Activated T-cell treated with anti-CD3 and anti-CD28 coated beads, Interleukin-2, amount 50 U/mL, for 24 hours (primary cell): ENCODE results near the gene CYLD.

Source experiments
- DNase-seq: peaks from one replicate; pipeline ENCODE4 v3.0.0-alpha.2; 2020
- H3K27ac Mint-ChIP-seq: 2 replicates; pipeline ENCODE4 v1.8.0; 2020; ENCODE audit warnings: mild to moderate bottlenecking, mixed read lengths
- H3K27me3 Mint-ChIP-seq: 2 replicates; pipeline ENCODE4 v1.8.0; 2020; ENCODE audit warnings: mixed read lengths
- H3K36me3 Mint-ChIP-seq: 2 replicates; pipeline ENCODE4 v1.8.0; 2020; ENCODE audit warnings: low read depth, mixed read lengths
- H3K4me1 Mint-ChIP-seq: 2 replicates; pipeline ENCODE4 v1.8.0; 2020; ENCODE audit warnings: low read depth, mixed read lengths
- H3K4me3 Mint-ChIP-seq: 2 replicates; pipeline ENCODE4 v1.8.0; 2020; ENCODE audit warnings: mild to moderate bottlenecking, moderate library complexity, mixed read lengths
- H3K9me3 Mint-ChIP-seq: 2 replicates; pipeline ENCODE4 v1.8.0; 2020; ENCODE audit warnings: mixed read lengths

CYLD gene

DNA sequence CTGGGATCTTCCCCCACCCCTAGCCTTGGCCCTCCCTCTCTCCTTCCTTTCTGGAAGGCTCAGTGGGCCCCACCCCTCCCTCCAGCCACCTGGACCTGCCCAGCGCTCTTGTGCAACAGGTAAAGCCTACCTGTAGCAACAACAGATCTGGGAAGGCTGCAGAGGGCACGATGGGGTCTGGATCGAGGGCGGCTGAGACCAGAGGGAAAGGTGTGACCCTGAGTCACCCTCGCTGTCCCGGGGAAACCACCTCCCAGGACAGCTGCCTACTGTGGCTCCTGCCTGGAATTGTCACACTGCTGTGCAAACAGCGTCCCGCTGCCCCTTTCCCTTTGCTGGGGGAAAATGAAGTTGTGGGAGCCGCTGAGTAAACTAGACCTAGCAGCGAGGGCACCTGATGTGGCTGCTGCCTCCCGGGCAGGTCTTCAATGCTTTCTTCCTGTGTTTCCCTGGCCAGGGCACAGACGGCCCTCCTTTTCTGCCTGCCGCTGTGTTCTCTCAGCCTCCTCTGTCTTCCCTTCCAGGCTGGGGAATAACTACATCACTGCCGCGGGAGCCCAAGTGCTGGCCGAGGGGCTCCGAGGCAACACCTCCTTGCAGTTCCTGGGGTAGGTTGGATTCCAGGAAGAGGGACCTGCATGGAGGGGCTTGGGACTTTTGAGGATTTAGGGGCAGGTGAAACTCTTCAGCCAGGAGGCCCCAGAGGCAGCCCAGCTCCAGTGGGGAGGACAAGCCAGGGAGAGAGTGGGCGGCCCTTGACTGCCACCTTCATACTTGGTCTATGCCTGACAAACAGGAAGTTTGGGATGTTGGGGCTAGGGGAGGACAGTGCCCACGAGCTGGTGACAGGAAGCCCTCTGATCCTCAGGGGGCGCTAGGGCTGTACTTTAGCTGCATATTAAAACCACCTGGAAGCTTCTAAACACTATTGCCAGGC is 22.2 kb upstream of the CYLD start:
- H3K4me1 Mint-ChIP-seq, result peaks cover 40% of the 10 kb centered on the region
- no peaks in the 10 kb centered on the region for H3K27me3 Mint-ChIP-seq
- H3K27ac Mint-ChIP-seq, result peak overlapping the region; percentile 64
- H3K36me3 Mint-ChIP-seq, result peaks cover 15% of the 10 kb centered on the region
- no peak for DNase-seq
- no peak overlapping the region for H3K4me3 Mint-ChIP-seq
- H3K9me3 Mint-ChIP-seq, result peaks cover 11% of the 10 kb centered on the region

DNA sequence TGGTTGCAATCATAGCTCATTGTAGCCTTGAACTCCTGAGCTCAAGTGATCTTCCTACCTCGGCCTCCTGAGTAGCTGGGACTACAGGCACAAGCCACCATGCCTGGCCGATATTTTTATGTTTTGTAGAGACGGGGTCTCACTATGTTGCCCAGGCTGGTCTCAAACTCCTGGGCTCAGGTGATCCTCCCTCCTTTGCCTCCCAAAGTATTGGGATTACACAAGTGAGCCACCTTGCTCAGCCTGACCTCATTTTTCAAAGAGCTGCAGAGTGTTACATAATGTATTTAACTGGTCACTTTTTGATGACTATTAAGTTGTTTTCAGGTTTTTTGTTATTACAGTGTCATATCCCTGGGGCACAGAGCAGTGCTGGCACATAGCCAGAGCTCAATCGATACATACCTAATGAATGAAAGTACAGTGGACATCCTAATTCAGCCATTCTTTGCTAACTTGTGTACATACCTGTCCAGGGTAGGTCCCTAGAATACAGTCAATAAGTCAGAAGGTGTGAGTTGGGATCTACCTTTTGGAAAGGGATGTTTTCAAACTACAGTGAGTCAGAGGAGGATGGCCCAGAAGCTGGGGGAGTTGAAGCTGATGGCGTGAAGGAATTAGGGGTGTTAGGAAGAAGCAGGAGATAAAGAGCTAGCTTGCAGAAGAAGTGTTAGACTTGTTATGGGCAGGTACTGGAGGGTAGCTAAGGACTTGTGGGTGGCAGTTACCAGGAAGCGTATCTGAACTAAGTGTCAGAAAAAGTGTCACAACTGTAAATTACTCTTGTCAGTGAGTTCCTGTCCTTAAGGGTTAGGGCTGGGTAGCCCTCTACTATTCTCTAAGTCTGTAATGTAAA is 20.1 kb upstream of the CYLD start:
- H3K27me3 Mint-ChIP-seq, result no peaks in the 10 kb centered on the region
- peaks cover 11% of the 10 kb centered on the region for H3K9me3 Mint-ChIP-seq
- peaks cover 24% of the 10 kb centered on the region for H3K36me3 Mint-ChIP-seq
- peak overlapping the region; percentile 6 for H3K27ac Mint-ChIP-seq
- H3K4me1 Mint-ChIP-seq, result peaks cover 40% of the 10 kb centered on the region
- H3K4me3 Mint-ChIP-seq, result no peak overlapping the region
- DNase-seq, result no peak

DNA sequence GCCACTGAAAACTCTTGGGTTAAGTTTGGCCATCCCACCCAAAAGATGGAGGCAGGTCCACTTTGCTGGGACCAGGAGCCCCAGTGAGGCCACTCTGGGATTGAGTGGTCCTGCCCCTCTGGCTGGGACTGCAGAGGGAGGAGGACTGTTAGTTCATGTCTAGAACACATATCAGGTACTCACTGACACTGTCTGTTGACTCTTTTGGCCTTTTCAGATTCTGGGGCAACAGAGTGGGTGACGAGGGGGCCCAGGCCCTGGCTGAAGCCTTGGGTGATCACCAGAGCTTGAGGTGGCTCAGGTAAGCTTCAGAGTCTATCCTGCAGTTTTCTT is 19.5 kb upstream of the CYLD start:
- DNase-seq, result no peak
- H3K4me3 Mint-ChIP-seq, result no peak overlapping the region

DNA sequence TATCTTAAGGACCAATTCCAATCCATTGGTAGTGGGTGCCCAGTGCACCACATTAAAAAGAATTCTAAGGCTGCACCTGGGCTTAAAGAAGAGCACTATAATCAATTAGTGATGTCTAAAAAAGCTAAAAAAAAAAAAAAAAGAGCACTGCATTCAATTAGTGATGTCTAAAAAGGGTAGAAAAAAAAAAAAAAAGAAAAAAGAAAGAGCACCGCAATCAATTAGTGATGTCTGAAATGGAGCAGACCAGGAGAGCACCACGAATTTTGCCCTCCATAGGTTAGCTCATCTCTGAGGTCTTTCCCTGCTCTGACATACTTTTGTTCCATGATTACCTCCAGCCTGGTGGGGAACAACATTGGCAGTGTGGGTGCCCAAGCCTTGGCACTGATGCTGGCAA is 18.9 kb upstream of the CYLD start:
- Mint-ChIP-seq H3K27me3 (no peaks in the 10 kb centered on the region), H3K4me1 (peaks cover 37% of the 10 kb centered on the region), H3K4me3 (no peak overlapping the region), H3K36me3 (peaks cover 30% of the 10 kb centered on the region), H3K27ac (peak overlapping the region; percentile 20), H3K9me3 (peaks cover 11% of the 10 kb centered on the region)
- DNase-seq, result no peak

More for the DNA sequence above, 19.5 kb upstream of the CYLD start:
- Mint-ChIP-seq H3K9me3 (peaks cover 11% of the 10 kb centered on the region), H3K27ac (peak overlapping the region; percentile 37), H3K27me3 (no peaks in the 10 kb centered on the region), H3K4me1 (peaks cover 39% of the 10 kb centered on the region), H3K36me3 (peaks cover 25% of the 10 kb centered on the region)

DNA sequence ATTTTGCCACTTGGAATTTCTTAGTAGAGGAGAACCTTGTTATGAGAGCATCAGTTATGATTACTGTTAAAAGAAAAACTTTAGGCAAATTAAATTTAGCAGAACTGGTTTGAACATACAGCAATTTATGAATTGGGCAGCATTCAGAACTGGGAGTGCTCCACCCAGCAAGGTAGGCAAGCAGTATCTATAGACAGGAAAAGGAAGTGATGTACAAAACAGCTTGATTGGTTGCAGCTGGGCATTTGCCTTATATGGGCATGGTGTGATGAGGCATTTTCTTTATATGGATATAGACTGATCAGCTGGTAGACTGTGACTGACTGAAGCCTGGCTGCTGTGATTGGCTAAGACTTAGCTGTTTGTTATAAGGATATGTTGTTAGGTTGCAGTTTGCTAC is 17.6 kb upstream of the CYLD start:
- H3K4me1 Mint-ChIP-seq, result peaks cover 34% of the 10 kb centered on the region
- H3K27ac Mint-ChIP-seq, result no peak overlapping the region
- no peak for DNase-seq
- H3K4me3 Mint-ChIP-seq, result no peak overlapping the region
- H3K36me3 Mint-ChIP-seq, result peaks cover 34% of the 10 kb centered on the region
- no peaks in the 10 kb centered on the region for H3K27me3 Mint-ChIP-seq
- peaks cover 11% of the 10 kb centered on the region for H3K9me3 Mint-ChIP-seq

DNA sequence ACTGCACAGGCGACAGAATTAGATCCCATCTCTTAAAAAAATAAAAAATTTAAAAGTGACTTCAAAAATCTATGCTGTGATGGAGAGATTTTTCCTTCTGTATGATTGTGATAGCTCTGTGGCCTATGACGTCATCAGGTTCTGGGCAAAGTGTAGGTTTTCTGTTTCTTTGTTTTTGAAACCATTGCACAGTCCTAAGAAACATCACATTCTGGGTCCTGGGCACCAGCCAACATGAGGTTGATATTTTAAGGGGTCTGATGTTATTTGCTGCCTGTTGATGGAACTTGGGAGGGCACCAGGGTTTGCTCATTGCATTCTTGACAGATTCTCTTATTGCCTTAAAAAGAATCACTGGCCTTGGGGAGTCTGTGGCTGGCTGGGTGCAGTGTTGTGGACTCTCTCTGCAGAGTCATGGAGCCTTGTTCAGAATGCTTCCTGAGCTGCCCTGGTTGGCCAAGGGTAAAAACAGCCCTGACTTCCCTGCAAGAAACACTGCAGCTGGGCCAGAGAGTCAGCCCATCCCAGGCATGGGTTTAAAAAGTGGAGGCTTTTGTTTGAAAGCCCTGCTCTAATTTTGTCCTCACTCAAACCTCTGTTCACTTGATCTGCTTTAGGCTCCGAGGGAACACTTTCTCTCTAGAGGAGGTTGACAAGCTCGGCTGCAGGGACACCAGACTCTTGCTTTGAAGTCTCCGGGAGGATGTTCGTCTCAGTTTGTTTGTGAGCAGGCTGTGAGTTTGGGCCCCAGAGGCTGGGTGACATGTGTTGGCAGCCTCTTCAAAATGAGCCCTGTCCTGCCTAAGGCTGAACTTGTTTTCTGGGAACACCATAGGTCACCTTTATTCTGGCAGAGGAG is 10.5 kb upstream of the CYLD start:
- Mint-ChIP-seq H3K4me1 (peaks cover 34% of the 10 kb centered on the region), H3K9me3 (no peaks in the 10 kb centered on the region), H3K4me3 (no peak overlapping the region), H3K36me3 (peaks cover 26% of the 10 kb centered on the region), H3K27ac (peak overlapping the region; percentile 66), H3K27me3 (no peaks in the 10 kb centered on the region)
- DNase-seq, result no peak

DNA sequence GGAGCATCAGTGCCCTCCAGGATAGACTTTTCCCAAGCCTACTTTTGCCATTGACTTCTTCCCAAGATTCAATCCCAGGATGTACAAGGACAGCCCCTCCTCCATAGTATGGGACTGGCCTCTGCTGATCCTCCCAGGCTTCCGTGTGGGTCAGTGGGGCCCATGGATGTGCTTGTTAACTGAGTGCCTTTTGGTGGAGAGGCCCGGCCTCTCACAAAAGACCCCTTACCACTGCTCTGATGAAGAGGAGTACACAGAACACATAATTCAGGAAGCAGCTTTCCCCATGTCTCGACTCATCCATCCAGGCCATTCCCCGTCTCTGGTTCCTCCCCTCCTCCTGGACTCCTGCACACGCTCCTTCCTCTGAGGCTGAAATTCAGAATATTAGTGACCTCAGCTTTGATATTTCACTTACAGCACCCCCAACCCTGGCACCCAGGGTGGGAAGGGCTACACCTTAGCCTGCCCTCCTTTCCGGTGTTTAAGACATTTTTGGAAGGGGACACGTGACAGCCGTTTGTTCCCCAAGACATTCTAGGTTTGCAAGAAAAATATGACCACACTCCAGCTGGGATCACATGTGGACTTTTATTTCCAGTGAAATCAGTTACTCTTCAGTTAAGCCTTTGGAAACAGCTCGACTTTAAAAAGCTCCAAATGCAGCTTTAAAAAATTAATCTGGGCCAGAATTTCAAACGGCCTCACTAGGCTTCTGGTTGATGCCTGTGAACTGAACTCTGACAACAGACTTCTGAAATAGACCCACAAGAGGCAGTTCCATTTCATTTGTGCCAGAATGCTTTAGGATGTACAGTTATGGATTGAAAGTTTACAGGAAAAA is 9.7 kb upstream of the CYLD start:
- H3K9me3 Mint-ChIP-seq, result no peaks in the 10 kb centered on the region
- no peak for DNase-seq
- H3K4me3 Mint-ChIP-seq, result no peak overlapping the region
- H3K27me3 Mint-ChIP-seq, result no peaks in the 10 kb centered on the region
- peak overlapping the region; percentile 66 for H3K27ac Mint-ChIP-seq
- H3K4me1 Mint-ChIP-seq, result peaks cover 42% of the 10 kb centered on the region
- H3K36me3 Mint-ChIP-seq, result peaks cover 22% of the 10 kb centered on the region

DNA sequence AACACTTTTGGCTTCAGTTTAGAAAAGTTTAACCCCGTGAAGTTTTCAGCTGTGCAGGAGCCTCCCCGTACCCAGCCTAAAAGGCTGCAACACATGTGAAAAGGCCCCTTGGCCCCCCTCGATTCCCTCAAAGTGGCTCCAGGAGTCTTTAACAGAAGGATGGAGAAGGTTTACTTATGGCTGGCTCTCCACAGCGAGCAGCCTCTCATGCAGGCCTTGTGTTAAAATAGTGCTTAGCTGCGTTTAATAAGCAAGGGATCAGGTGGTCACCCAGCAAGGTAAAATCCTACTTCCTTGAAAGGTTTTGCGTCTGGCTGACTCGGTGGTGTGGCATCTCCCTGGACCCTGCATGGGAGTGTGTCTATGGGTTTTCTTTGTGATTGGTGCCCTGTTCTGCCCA is 8.4 kb upstream of the CYLD start:
- peaks cover 16% of the 10 kb centered on the region for H3K36me3 Mint-ChIP-seq
- no peak overlapping the region for H3K27ac Mint-ChIP-seq
- H3K4me1 Mint-ChIP-seq, result peaks cover 45% of the 10 kb centered on the region
- no peaks in the 10 kb centered on the region for H3K9me3 Mint-ChIP-seq
- no peak for DNase-seq
- no peak overlapping the region for H3K4me3 Mint-ChIP-seq
- H3K27me3 Mint-ChIP-seq, result no peaks in the 10 kb centered on the region

DNA sequence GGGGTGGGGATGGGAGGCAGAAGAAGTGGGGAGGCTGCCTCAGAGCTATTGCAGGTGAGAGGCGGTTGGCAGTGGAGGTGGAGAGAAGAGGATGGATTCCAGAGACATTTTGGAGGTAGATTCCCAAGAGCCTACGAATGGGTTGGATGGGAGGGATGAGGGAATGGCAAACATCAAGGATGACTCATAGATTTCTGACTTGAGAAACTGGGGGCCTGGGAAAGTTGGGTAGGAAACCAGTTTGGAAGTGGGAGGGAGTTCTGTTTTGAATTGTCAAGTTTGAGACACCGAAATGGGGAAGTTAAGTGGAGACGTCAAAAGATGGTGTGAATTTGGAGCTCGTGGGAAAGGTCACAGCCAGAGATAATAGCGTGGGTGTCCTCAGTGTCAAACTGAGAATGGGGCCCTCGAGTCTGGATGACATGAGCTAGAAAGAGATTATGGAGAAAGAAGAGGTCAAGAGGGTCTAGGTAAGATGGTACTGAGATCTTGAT is 6.2 kb upstream of the CYLD start:
- no peak for DNase-seq
- no peaks in the 10 kb centered on the region for H3K27me3 Mint-ChIP-seq
- peaks cover 15% of the 10 kb centered on the region for H3K36me3 Mint-ChIP-seq
- peaks cover 48% of the 10 kb centered on the region for H3K4me1 Mint-ChIP-seq
- no peak overlapping the region for H3K4me3 Mint-ChIP-seq
- H3K9me3 Mint-ChIP-seq, result no peaks in the 10 kb centered on the region
- peak overlapping the region; percentile 34 for H3K27ac Mint-ChIP-seq

DNA sequence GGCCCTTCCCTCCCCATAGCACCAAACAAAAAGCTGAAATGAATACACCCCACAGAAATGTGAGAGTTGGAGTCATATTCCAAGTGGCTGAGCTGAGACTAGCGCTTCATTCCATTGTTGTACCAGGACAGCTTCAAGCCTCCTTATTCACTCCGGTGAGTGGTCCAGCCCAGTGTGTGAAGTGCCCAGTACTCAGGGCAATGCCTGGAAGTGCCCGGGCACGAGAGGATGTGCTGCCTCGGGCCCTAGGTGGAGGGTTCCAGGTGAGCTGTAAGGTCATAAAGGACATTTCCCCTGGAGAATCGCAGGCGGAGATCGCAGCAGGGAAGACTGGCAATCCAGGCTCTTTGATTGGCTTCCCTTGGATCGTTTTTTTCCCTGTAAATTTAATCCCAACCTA is 5.4 kb upstream of the CYLD start:
- Mint-ChIP-seq H3K4me3 (no peak overlapping the region), H3K27me3 (no peaks in the 10 kb centered on the region), H3K9me3 (no peaks in the 10 kb centered on the region), H3K27ac (no peak overlapping the region), H3K4me1 (peaks cover 48% of the 10 kb centered on the region), H3K36me3 (peaks cover 15% of the 10 kb centered on the region)
- no peak for DNase-seq

DNA sequence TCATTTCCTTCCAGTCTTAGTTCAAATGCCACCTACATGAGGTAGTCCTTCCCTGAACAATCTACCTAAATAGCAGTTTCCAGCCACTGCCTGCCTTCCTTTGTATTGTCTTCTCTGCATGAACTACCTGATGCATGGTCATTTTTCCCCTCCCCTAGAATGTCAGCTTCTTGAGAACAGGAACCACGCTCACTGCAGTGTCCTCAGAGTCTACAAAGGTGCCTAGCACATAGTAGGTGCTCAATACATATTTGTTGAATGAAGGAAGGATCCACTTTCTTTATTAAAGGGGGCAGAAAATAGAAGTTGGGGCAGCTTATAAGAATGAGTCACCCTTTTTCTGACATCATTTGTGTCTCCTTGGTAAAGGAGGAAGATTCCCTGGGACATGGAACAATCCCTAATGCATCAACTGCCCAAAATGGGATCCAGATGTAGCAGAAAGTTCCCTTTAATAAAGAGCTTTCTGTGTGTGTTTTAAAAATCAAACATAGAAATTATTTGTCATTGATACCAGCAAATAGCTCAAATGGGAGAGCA is 4.4 kb upstream of the CYLD start:
- Mint-ChIP-seq H3K4me3 (no peak overlapping the region), H3K36me3 (peaks cover 8% of the 10 kb centered on the region), H3K9me3 (no peaks in the 10 kb centered on the region), H3K4me1 (peaks cover 40% of the 10 kb centered on the region), H3K27ac (no peak overlapping the region), H3K27me3 (no peaks in the 10 kb centered on the region)
- no peak for DNase-seq

DNA sequence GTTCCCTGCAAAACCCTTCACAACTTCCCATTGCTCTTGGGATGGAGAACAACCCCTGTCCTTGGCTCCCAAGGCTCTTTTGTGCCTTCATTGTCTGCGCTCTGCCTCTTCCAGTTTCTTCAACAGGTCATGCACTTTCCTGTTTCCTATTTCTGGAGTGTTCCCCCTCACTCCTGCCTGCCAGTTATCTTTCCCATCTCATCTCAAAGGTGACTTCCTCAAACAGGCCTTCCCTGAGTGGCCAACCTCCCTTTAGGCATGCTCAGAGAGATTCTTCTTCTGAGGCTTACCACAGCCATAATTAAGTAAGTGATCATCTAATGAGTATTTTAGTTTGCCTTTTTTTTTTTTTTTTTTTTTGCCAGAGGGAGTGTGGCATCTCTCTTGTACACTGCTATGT is 2.9 kb upstream of the CYLD start:
- Mint-ChIP-seq H3K27me3 (no peaks in the 10 kb centered on the region), H3K27ac (peak overlapping the region; percentile 14), H3K9me3 (no peaks in the 10 kb centered on the region), H3K36me3 (peaks cover 16% of the 10 kb centered on the region), H3K4me1 (peaks cover 52% of the 10 kb centered on the region), H3K4me3 (no peak overlapping the region)
- no peak for DNase-seq

DNA sequence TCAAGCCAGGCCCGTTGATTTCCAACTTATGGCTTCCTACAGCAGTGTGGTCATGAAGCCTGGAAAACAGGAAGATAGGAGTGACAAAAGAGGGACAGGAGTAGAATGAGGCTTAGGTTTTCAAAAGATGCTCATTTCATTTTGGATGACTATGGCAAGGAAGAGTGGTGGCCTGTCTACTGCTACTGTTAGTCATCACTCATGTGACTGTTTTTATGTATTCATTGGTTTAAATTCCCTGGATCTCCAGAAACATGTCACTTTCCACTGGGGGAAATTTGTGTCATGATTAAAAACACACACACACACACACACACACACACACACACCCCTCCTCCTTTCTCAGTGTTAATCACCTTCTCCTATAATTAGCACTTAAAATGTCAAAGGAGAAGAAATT is 1.1 kb upstream of the CYLD start:
- Mint-ChIP-seq H3K27ac (peak overlapping the region; percentile 94), H3K27me3 (no peaks in the 10 kb centered on the region), H3K9me3 (no peaks in the 10 kb centered on the region), H3K4me3 (peak overlapping the region; percentile 79), H3K36me3 (peaks cover 31% of the 10 kb centered on the region), H3K4me1 (peaks cover 60% of the 10 kb centered on the region)
- DNase-seq, result no peak
